Activated CD8-positive, alpha-beta T cell treated with anti-CD3 and anti-CD28 coated beads for 36 hours (primary cell): ENCODE measurements around the gene ANKS1B. TPM values are rescaled to one million over a fixed set of nuclear protein-coding genes. Genes with fewer than 3 reads are reported as not detected.

Experiments used
- ATAC-seq: fragments of 200-7000 bp; cut with Tn5 transposase; one replicate; pipeline ENCODE4 v1.10.0; 2021; ENCODE audit warnings: mild to moderate bottlenecking, moderate library complexity
- CTCF ChIA-PET: fragments of 350-600 bp; sonication (Branson Sonifier 250); formaldehyde crosslinking; loops from one replicate; lab custom pipeline; 2021; ENCODE audit warnings: antibody characterized with exemption; lab: Charles Lee
- POLR2A ChIA-PET: fragments of 350-600 bp; sonication (Branson Sonifier 250); formaldehyde crosslinking; loops from one replicate; lab custom pipeline; 2021; ENCODE audit warnings: antibody characterized with exemption; lab: Charles Lee
- DNase-seq: peaks from one replicate; pipeline ENCODE4 v3.0.0-alpha.2; 2020
- H3K27ac Mint-ChIP-seq: one replicate; pipeline ENCODE4 v1.8.0; 2021; ENCODE audit warnings: mild to moderate bottlenecking, mixed read lengths
- H3K27me3 Mint-ChIP-seq: one replicate; pipeline ENCODE4 v1.8.0; 2021; ENCODE audit warnings: mixed read lengths
- H3K36me3 Mint-ChIP-seq: one replicate; pipeline ENCODE4 v1.8.0; 2021; ENCODE audit warnings: low read depth, mixed read lengths
- H3K4me1 Mint-ChIP-seq: one replicate; pipeline ENCODE4 v1.8.0; 2021; ENCODE audit warnings: low read depth, mixed read lengths
- H3K4me3 Mint-ChIP-seq: one replicate; pipeline ENCODE4 v1.8.0; 2021; ENCODE audit warnings: mild to moderate bottlenecking, moderate library complexity, mixed read lengths
- H3K9me3 Mint-ChIP-seq: one replicate; pipeline ENCODE4 v1.8.0; 2021; ENCODE audit warnings: mixed read lengths
- intact Hi-C: fragments of 100-400 bp; cut with micrococcal nuclease; formaldehyde crosslinking; loops from one replicate; pipeline ENCODE4 v1.10.0; 2022
- total RNA-seq, 2 experiments: library from RNA; stranded (reverse); gene quantifications; one replicate each; pipeline ENCODE4 v1.2.3, GENCODE V29; 2021
- TF ChIP-seq, protein P1 (sequence below): fragments of 200-600 bp; IDR thresholded peaks from one replicate; pipeline ENCODE4 v1.8.0; 2022; ENCODE audit warnings: antibody characterized with exemption, mild to moderate bottlenecking

The ANKS1B gene
- total RNA-seq, 2 experiments from 2014 or later, result 0.54 TPM; not detected in 1

DNA sequence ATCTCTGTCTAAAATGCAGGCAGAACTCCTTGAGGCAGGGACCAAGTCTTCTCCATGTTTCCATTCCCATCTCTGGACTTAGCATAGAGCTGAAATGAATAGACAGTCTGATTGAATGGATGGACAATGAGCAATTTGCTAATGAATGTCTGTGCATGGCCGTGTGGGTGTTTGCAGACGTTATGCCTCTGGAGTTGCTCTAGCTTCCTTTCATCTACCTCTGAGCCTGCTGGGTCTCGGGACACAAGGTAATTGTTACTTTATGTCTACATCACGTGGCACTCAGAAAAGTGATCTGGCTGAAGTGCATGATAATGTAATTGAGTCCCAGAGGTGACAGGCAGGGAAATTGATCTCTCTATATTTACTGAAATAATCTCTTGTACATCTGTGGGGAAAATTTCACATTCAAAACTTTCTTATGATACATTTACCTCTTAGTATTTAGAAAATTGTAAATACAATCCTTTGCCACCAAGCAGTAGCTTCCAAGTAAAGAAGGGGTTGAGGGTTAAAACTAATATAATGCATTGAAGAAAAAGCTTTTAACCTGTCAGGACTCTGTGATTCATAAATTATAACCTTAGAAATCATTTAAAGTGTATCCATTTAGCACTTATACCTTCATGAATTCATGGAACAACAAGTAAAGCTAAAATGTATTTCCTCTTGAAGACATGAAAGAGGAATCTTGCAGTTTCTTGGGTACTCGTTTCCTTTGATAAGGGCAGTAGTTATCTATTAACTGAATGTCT, 915.6 kb downstream of the ANKS1B start:
- Mint-ChIP-seq H3K36me3 (no peaks in the 10 kb centered on the region), H3K9me3 (no peaks in the 10 kb centered on the region), H3K4me1 (no peaks in the 10 kb centered on the region), H3K27me3 (no peaks in the 10 kb centered on the region), H3K27ac (no peak overlapping the region), H3K4me3 (no peak overlapping the region)
- ChIA-PET POLR2A (interaction anchor here (0.6 kb wide), 1 partner anchor 1234 kb away, joined by 3 read pairs; no protein-coding TSS in a partner anchor), CTCF (no interaction called here)
- intact Hi-C loops, result no loop called here
- no peak for ATAC-seq
- DNase-seq, result no peak
- TF ChIP-seq, protein P1, sequence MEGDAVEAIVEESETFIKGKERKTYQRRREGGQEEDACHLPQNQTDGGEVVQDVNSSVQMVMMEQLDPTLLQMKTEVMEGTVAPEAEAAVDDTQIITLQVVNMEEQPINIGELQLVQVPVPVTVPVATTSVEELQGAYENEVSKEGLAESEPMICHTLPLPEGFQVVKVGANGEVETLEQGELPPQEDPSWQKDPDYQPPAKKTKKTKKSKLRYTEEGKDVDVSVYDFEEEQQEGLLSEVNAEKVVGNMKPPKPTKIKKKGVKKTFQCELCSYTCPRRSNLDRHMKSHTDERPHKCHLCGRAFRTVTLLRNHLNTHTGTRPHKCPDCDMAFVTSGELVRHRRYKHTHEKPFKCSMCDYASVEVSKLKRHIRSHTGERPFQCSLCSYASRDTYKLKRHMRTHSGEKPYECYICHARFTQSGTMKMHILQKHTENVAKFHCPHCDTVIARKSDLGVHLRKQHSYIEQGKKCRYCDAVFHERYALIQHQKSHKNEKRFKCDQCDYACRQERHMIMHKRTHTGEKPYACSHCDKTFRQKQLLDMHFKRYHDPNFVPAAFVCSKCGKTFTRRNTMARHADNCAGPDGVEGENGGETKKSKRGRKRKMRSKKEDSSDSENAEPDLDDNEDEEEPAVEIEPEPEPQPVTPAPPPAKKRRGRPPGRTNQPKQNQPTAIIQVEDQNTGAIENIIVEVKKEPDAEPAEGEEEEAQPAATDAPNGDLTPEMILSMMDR, result no peak

DNA sequence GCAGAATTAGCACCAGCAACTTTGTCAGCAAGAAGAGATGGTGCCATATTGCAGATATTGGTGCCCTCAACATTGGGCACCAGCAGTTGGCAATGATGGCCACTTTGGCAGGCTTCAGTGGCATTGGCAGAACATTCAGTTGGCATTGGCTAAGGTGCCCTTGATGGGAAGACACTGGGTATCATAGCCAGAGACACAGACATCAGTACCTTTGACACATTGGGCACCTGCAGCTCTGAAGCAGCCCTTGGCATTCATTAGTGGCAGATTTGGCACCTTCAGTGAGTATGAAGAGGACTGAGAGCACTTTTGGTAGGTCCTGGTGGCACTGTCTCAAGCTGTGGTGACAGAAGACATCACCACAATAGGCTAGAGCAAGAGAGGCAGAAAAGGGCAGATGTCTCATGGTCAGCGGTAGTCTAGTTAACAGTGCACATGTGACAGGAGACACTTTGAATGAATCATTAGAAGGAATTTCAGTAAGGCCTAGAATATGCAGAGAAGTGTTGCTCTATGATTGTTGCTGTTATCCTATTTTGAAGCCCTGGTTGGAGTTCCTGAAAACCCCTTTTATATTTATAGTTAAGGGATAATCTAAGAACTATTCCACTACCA, 917.5 kb downstream of the ANKS1B start:
- Mint-ChIP-seq H3K27ac (no peak overlapping the region), H3K9me3 (no peaks in the 10 kb centered on the region), H3K36me3 (no peaks in the 10 kb centered on the region), H3K4me1 (no peaks in the 10 kb centered on the region), H3K4me3 (no peak overlapping the region), H3K27me3 (peaks cover 1% of the 10 kb centered on the region)
- ChIA-PET CTCF (no interaction called here), POLR2A (no interaction called here)
- TF ChIP-seq, protein P1, result no peak
- intact Hi-C loops, result no loop called here
- ATAC-seq, result no peak
- no peak for DNase-seq

DNA sequence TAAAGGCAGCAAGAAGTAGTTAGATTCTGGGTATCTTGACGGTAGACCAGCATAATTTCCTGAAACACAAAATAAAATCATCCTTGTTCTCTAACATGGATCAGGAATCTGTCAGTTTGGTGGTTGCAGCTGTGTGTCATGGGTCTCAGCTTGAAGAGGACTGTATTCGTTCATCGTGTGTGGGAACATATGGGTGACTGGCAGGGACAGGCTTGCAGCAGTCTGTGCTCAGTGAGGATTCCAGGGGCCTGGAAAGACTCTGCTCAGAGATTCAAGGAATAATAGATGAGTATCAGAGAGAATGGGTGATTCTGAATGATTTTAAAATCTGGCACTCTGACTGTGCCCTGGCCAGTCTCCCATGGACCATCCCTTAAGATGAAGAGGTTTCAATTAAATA, 918.0 kb downstream of the ANKS1B start:
- Mint-ChIP-seq H3K4me3 (no peak overlapping the region), H3K27me3 (peaks cover 1% of the 10 kb centered on the region), H3K9me3 (no peaks in the 10 kb centered on the region), H3K36me3 (no peaks in the 10 kb centered on the region), H3K4me1 (no peaks in the 10 kb centered on the region), H3K27ac (no peak overlapping the region)
- intact Hi-C loops, result no loop called here
- TF ChIP-seq, protein P1, result no peak
- CTCF ChIA-PET, result no interaction called here
- POLR2A ChIA-PET, result no interaction called here
- DNase-seq, result no peak
- ATAC-seq, result no peak

- Mint-ChIP-seq H3K36me3 (no peaks in the 10 kb centered on the region), H3K4me1 (no peaks in the 10 kb centered on the region), H3K27me3 (peaks cover 1% of the 10 kb centered on the region), H3K27ac (no peak overlapping the region), H3K9me3 (no peaks in the 10 kb centered on the region), H3K4me3 (no peak overlapping the region)
- POLR2A ChIA-PET, result no interaction called here
- CTCF ChIA-PET, result no interaction called here
- DNase-seq, result no peak
- ATAC-seq, result no peak
- intact Hi-C loops, result no loop called here
- TF ChIP-seq, protein P1, result no peak
Measured at GRCh38 chr12:99063182-99063581, 921.6 kb downstream of the ANKS1B start.

DNA sequence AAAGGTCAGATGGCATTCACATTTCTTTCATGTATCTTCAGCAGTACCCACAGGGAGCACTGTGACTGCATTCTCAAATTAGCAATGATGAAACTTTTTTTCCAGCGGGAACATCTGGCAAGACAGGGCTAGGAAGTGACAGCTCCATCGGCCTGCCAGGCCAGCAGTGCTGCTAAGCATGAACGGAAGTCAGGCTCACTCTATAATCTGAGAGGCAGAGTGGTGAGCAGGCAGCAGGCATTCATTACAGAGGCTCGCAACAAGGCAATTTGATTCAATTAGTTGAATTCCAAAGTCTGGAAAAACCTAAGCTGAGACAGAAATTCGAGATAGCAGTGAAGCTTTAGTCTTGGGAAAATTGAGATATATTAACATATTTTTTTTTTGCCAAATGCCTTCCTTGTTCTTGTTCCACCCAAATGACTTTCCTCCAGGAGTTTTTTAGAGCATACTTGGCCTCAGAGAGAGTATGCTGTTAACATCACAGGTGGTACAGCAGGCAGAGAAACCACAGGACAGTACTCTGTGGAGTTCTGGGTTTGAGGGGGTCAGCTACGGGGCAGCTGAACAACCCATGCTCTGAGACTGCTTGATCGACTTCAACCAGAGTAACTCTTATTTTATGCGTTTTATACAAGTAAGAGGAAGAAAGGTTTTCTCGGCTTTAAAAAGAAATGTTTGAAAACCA, 924.8 kb downstream of the ANKS1B start:
- DNase-seq (no peak), ATAC-seq (no peak)
- intact Hi-C loops, result no loop called here
- Mint-ChIP-seq H3K4me1 (no peaks in the 10 kb centered on the region), H3K4me3 (no peak overlapping the region), H3K27me3 (peaks cover 1% of the 10 kb centered on the region), H3K27ac (no peak overlapping the region), H3K36me3 (no peaks in the 10 kb centered on the region), H3K9me3 (no peaks in the 10 kb centered on the region)
- TF ChIP-seq, protein P1, result no peak
- POLR2A ChIA-PET, result no interaction called here
- CTCF ChIA-PET, result no interaction called here
